ENCODE measurements around the gene SNRNP27.
A peak's percentile ranks its signal among the peaks of the same experiment; 100 is the strongest.
"Not testable (repeated sequence)": the region's sequence is repeated elsewhere in the genome, so short reads cannot be mapped to it uniquely, and the experiment has no call there.

The SNRNP27 gene, protein sequence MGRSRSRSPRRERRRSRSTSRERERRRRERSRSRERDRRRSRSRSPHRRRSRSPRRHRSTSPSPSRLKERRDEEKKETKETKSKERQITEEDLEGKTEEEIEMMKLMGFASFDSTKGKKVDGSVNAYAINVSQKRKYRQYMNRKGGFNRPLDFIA

DNA sequence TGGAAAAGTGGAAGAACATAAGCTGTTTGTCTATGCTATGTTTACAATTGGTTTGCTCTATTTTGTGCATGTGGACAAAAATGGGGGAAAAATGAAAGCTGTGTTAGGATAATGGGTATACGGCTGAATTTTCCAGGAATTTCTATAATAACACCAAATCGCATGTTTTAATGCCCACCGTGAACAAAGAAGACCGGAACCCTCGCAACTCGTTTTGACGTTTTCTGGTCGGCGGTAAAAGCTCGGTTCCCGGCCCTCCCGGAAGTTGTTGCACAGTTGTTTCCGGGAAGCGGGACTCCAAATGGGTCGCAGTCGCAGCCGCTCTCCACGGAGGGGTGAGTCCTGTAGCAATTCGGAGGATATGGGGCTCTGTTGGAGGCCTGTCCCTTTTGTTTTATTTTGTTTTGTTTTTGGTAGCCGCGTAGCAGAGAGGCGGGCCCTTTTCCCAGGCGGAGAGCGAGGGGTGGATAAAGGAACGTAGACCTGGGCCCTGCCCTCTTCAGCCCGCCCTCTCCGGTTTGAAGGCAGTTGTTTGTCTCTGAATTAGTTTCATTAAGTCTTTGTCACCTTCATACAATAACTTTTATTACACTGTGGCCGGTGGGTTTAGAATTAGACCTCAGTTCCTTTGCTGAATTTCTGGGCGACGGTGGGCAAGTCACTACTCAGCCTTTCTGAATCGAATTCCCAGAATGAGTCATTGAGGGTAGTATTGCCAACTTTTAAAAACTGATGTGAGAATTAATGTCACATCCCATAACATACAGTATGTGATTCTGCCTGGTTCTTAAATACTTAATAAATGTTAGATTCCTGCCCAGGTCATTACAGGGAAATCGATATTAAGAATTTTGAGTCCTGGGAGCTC is at the start of gene SNRNP27:
SNRNP27 (plus strand) TSS at position 273 of the 868 bp plus-strand sequence; CDS start at position 302, 29 bp downstream.
- DNase-seq (ENCODE audit: low spot score) = peak; percentile 85

DNA sequence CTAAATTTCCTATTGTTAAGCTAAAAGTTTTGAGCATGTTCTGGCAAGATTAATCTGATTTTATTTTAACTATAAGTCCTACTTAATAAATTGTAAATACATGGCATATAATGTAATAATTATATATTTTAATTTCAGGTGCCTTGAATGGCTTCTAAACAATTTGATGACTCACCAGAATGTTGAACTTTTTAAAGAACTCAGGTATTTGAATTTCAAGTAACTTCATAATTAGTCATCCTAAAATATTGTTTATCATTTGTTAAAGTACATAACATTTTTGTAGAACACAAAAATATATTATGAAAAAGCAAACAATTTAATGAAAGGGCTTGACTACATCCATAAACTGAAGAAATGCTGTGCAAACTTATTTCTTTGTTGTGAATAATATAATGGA is 49.8 kb upstream of the SNRNP27 start:
- DNase-seq (ENCODE audit: low spot score) = no peak

DNA sequence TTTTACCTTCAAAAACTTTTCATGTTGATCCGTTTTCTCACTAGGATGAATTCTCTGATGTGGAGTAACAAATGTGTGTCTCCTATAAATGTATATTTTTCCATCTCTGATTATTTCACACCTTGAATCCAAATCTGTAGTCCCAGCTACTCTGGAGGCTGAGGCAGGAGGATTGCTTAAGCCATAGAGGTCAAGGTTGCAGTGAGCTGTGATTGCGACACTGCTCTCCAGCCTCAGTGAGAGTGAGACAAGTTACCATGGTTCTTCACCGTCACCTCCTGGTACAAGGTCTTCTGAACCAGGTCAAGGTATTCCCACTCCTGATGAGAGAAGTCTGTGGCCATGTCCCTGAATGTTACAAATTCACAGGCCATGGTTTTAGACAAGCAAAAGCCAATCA is 49.2 kb upstream of the SNRNP27 start:
- no peak for DNase-seq (ENCODE audit: low spot score)

DNA sequence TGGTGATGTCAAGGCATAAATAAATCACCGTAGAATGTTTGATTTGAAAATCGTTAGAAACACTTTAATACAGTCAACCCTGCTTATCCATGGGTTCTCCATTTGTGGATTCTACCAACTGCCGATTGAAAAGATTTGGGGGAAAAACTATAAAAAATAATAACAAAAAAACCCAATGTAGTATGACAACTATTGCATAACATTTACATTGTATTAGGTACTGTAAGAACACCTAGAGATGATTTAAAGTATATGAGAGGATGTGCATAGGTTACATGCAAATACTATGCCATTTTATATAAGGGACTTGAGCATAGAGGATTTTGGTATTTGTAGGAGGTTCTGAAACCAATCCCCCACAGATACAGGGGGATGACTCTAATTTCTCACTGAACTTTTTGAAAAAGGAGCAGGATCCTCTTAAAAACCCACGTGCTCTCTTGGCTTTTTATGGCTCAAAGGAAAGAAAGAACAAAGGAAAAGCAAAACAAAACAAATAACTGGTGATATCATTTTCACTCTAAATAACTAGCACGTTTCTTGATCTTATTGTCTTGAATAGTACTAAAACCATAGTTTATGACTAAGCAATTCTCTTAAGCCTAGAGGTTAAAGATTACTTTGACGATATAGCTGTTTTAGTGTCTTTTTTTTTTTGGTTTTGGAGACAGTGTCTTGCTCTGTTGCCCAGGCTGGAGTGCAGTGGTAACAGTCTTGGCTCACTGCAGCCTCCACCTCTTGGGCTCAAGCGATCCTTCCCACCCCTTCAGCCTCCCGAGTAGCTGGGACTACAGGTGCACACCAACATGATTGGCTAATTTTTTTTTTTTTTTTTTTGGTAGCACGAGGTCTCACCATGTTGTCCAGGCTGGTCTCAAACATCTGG is 47.3 kb upstream of the SNRNP27 start:
- DNase-seq (ENCODE audit: low spot score) = no peak

DNA sequence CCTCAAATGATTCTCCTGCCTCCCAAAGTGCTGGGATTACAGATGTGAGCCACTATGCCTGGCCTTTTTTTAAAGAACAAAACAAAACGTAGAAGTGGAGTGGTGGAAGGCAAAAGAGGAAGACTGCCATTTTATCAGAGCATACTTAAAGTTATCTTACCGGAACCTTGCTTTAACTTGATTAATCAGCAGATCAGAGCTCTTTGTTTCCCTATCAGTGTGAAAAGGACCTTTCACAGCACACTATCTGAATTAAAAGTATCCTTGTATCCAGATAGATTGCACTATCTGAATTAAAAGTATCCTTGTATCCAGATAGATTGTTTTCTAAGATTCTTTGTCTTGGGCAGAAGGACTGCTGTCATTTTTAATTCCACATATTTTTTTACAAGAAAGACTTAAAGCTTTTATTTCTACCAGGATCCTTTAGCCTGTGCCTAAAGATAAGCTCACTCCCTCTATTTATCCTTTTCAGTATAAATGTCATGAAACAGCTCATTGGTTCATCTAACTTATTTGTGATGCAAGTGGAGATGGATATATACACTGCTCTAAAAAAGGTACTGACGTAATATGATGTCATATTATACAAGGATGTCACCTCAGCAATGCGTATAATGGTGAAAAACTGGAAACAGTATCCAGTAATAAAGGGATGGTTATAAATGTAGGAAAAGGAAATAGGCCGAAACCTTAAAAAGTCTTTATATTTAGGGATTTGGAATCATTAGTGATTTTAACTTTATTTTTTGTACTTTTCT is 46.5 kb upstream of the SNRNP27 start:
- DNase-seq (ENCODE audit: low spot score) = no peak

DNA sequence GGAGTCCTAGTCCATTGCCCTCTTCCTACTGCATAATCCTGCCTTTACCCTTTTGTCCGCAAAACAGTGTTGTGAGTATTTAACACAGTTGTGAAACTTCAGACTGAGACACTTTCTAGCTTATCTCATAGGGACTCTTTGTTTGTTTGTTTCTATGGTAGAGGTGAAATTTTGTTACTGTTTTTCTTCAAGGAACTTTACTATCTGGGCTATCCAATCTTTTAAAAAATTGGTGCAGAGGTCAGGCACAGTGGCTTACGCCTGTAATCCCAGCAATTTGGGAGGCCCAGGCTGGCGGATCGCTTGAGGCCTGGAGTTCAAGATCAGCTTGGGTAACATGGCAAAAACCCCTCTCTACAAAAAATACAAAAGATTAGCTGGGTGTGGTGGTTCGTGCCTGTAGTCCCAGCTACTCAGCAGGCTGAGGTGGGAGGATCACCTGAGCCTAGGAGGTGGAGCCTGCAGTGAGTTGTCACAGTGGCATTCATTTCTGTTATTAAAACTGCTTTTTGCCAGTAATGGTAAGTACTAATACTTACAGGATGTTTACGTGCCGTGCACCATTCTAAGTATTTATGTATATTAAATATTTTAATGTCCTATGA is 45.5 kb upstream of the SNRNP27 start:
- DNase-seq (ENCODE audit: low spot score) = no peak

DNA sequence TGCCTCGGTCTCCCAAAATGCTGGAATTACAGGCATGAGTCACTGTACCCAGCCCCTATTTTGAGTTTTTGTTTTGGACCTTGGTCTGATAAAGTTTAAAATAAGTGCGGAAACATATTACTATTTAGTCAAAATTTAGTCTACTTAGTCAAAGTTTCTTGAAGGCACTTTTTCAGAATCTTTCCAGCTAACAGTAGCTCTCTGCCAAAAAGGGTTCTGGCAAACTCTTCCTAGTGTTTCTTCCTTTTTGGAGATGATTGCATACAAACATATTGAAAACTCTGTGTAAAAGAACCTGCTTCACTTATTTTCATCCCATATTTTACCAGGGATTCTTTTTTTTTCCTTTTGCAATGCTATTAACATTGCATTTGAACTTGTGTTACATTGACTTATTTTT is 35.5 kb upstream of the SNRNP27 start:
- DNase-seq (ENCODE audit: low spot score) = no peak

DNA sequence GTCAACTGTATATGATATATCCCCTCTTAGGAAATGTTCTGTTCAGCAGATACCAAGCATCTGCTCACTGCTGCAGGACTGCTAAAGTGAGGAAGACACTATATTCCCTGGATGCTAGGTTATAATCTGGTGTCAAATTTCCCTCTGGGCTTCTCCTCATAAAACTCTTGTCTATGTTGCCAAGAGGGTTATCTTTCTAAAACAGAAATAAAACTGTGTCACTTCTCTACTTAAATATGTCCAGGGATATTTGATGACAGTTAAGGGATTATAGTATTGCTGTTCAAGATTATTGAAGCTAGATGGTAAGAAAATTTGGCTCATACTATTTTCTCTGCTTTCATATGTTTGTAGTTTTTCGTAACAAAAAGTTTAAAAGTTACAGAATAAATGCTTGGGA is 30.5 kb upstream of the SNRNP27 start:
- DNase-seq (ENCODE audit: low spot score) = no peak

DNA sequence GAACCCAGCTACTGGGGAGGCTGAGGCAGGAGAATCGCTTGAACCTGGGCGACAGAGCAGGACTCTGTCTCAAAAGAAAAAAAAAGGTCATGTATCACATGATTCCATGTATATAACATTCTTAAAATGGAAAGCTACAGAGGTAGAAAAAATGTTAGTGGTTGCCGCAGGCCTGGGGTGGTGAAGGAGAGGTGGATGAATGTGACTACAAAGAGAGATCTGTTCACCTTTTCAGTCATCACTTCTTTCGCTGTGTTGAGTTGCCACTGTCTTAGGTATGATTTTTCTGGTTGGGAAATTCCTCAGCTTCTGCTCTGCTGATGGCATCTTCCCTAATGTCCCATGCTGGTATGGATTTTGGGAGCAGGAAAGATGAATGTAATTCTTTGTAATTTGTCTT is 5.3 kb upstream of the SNRNP27 start:
- no peak for DNase-seq (ENCODE audit: low spot score)

DNA sequence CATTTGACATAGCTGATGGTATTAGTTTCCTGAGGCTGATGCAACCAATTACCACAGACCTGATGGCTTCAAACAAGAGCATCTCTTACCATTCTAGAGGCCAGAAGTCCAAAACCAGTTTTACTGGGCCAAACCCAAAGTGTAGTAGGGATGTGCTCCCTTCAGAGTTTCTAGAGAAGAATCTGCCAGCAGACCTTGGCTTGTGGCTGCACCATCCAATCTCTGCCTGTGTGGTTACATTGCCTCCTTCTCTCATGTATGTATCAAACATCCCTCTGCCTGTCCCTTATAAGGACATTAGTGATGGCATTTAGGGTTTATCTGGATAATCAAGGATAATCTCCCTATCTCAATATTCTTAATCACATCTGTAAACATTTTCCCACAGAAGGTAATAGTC is 4.5 kb upstream of the SNRNP27 start:
- no peak for DNase-seq (ENCODE audit: low spot score)

DNA sequence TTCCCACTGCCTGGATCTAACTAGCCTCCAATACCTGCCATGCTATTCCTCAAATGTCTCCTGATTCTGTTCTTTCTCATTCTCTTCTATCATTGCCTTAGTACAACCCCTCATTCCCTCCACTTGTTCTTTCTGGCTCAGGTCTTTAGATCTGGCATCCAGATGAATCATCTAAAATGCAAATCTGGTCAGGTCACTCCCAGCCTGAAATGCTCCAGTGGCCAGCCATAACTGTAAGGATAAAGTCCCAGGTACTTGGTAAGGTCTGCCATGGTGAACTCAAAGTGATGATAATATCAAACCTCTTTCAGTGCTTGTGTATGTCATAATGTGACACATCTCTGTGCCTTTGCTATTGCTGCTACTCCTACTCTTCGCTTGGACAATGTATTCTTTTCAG is 2.9 kb upstream of the SNRNP27 start:
- DNase-seq (ENCODE audit: low spot score) = no peak

DNA sequence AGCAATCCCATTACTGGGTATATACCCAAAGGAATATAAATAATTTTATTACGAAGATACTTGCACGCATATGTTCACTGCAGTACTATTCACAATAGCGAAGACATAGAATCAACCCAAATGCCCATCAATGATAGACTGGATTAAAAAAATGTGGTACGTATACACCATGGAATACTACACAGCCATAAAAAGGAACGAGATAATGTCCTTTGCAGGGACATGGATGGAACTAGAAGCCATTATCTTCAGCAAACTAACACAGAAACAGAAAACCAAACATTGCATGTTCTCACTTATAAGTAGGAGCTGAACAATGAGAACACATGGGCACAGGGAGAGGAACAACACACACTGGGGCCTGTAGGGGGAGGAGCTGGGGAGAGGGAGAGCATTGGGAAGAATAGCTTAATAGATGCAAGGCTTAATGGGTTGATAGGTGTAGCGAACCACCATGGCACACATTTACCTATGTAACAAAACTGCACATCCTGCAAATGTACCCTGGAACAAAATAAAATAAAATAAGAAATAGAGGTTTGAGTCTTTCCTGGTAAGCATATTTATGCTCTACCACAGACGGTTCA is 825 bp upstream of the SNRNP27 start:
- DNase-seq (ENCODE audit: low spot score) = not testable (repeated sequence)

DNA sequence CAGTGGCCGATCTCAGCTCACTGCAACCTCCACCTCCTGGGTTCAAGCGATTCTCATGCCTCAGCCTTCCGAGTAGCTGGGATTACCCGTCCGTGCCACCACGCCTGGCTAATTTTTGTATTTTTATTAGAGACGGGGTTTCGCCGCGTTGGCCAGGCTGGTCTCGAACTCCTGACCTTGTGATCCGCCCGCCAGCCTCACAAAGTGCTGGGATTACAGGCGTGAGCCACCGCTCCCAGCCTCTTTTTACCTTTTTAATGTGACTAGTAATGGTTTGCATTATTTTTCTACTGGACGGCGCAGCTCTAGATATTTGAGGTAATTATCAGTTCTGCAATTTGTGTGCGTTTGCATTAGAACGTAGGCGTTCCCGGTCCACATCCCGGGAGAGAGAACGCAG is 981 bp downstream of the SNRNP27 start:
- DNase-seq (ENCODE audit: low spot score) = not testable (repeated sequence)

DNA sequence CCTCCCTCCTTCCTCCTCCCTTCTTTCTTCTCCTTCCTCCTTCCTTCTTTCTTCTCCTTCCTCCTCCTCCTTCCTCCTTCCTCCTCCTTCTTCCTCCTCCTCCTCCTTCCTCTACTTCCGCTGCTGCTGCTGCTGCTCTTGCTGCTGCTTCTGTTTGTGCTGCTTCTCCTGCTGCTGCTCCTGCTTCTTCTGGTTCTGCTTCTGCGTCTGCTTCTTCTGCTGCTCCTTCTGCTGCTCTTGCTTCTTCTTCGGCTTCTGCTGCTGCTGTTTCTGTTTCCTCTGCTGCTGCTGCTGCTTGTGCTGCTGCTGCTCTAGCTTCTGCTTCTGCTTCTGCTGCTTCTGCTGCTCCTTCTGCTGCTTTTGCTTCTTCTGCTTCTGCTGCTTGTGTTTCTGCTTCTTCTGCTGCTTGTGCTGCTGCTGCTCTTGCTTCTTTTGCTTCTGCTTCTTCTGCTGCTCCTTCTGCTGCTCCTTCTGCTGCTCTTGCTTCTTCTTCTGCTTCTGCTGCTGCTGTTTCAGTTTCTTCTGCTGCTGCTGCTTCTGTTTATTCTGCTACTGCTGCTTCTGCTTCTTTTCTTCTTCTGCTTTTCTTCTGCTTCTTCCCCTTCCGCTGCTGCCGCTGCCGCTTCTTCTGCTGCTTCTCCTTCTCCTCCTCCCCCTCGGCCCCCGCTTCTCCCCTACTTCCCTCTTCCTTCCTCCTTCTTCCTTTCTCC is 8.6 kb downstream of the SNRNP27 start:
- no peak for DNase-seq (ENCODE audit: low spot score)

DNA sequence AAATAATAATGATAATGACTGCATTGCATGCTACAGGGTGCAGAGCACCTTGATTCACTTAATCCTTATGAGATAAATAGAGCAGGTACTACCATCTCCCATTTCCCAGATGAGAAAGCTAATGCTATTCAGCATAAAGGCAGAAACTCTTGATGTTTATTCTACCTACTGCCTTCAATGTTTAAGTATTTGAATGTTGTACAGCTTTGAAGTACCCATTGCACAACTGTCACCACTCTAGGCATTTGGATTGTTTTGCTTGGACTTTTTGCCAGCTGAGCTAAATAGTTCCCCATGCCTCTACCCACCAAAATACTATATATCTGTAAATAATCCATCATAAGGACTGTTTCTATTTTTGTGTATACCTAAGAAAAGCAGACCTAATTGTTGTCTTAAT is 13.5 kb downstream of the SNRNP27 start:
- DNase-seq (ENCODE audit: low spot score) = no peak

DNA sequence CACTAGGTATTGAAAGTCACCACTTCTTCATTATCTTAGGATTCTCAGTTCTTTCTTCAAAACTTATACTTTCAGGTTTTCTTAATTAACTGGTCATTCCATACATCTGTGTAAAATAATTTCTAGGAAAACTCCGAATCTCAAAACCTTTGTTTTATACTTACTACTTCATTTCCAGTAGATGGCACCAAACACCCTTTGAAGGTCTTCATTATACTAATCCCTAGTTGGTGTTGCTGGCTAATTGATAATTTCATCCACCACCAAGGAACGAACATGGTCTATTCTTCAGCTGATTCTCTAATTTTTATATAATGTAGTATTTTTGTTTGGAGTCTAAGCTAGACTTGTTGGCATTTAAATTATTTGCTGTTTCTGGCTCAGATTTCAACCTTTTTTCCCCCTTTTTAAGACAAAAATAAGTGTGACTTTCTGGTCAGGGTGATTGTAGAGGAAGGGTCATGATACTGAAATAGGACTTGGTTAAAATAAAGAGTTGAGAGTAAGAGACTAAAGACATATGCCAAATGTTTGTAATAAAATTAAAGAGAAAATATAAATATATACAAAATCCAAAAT is 18.3 kb downstream of the SNRNP27 start:
- no peak for DNase-seq (ENCODE audit: low spot score)

DNA sequence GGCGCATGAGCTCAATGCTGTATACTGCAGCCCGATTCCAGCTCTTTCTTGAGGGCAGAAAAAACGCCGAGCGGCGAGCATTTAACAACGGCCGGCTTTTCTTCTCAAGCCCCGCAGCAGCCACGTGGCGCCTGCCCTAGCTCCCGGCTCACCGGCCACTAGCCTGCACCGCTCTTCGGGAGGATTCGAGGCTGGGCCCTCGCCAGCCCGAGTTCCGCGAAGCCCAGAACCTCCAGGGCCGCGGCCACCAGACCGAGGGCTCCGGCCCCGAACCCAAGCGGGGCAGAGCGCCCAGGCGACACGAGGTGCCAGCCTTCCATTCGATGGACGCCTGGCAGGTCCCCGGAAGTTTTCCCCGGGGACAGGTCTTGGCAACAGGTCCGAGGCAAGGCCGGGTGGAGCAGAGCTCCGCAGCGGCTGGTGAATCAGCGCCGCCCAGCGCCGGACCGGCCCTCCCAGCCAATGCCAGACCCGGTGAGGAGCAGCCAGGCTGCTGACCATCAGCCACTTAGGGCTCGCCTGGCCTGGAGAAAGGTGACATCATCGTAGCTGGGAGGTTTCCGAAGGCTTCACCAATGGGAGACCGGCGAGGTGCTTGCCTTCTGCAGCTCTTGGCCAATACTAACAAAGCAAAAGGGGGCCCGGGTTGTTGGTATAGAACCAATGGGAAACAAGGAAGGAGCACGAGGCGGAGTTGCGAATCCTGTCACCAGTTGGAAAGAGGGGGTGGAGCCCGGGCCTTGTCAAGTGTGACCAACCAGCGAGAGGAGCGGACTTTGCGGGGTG is 20.6 kb downstream of the SNRNP27 start:
- peak; percentile 93 for DNase-seq (ENCODE audit: low spot score)

DNA sequence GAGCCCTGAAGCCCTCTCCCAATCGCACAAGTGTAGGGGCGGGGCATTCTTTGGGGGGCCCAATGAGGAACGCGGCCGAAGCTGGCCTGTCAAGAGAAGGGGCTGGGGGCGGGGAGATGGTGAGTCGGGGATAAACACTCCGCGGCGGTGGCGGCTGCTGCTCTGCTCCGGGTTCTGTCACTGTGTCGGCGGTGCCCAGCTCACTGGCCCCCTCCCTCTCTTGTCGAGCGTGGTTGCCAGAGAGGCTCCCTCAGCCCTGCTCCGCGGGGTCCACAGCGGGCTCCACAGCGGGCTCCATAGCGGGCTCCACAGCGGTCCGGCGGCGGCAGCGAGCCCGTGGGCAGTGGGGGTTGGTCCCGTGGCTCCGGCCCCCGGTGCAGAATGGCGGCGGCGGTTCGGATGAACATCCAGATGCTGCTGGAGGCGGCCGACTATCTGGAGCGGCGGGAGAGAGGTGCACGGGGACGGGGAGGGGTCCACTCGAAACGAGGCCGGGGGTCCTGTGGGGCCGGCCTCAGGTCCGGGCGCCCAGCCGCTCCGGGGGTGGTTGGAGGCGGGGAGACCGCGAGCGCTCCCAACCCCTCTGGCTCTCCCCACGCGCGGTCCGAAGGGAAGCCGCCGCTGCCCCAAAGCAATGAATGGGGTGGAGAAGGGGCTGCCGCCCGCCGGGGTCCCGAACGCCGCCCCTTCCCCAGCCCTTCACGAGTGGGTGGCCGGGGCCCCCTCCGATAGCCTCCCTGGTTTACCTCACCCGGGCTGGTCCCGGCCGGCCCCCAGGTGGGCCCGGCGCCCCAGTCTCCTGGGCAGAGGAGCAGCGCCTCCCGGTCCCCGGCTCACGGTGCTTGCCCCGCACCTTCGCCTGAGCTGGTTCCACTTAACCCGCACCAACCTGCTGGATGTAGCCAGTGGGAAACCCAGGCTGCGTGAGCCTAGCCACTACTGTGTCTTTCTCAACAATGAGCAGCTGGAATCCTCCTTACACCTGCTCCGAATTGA is 21.5 kb downstream of the SNRNP27 start, which contains the start of gene MXD1:
MXD1 (plus strand) TSS at position 160 of the 996 bp plus-strand sequence; CDS start at position 382, 222 bp downstream.
- peak; percentile 56 for DNase-seq (ENCODE audit: low spot score)
